ENCODE measurements around the gene PAPSS2.
"Not testable (repeated sequence)": the region's sequence is repeated elsewhere in the genome, so short reads cannot be mapped to it uniquely, and the experiment has no call there.

The PAPSS2 gene

GRCh38 chr10:87659571-87660483, at the start of gene PAPSS2:
PAPSS2 (plus strand) TSS chr10:87659878; CDS start chr10:87659982, 104 bp downstream.
- DNase-seq = no peak

- DNase-seq = not testable (repeated sequence)
Observed at GRCh38 chr10:87611341-87611740, 48.3 kb upstream of the PAPSS2 start.

- no peak for DNase-seq
Observed at GRCh38 chr10:87612115-87612514, 47.6 kb upstream of the PAPSS2 start.

GRCh38 chr10:87613751-87614150, 45.9 kb upstream of the PAPSS2 start:
- DNase-seq = no peak

- DNase-seq = no peak
Observed at GRCh38 chr10:87615856-87616255, 43.8 kb upstream of the PAPSS2 start.

- no peak for DNase-seq
Observed at GRCh38 chr10:87617503-87617902, 42.2 kb upstream of the PAPSS2 start.

- no peak for DNase-seq
Observed at GRCh38 chr10:87618566-87619423, 40.9 kb upstream of the PAPSS2 start.

GRCh38 chr10:87619705-87620104, 40.0 kb upstream of the PAPSS2 start:
- no peak for DNase-seq

- DNase-seq = not testable (repeated sequence)
Observed at GRCh38 chr10:87621440-87621839, 38.2 kb upstream of the PAPSS2 start.

GRCh38 chr10:87622314-87623004, 37.2 kb upstream of the PAPSS2 start:
- no peak for DNase-seq

GRCh38 chr10:87623191-87623590, 36.5 kb upstream of the PAPSS2 start:
- DNase-seq = no peak

GRCh38 chr10:87625661-87626060, 34.0 kb upstream of the PAPSS2 start:
- no peak for DNase-seq

GRCh38 chr10:87626422-87626892, 33.2 kb upstream of the PAPSS2 start:
- no peak for DNase-seq

- DNase-seq = no peak
Observed at GRCh38 chr10:87630171-87630570, 29.5 kb upstream of the PAPSS2 start.

GRCh38 chr10:87632454-87632853, 27.2 kb upstream of the PAPSS2 start:
- DNase-seq = no peak

GRCh38 chr10:87634311-87634710, 25.4 kb upstream of the PAPSS2 start:
- no peak for DNase-seq

GRCh38 chr10:87635498-87636312, 24.0 kb upstream of the PAPSS2 start:
- DNase-seq = no peak

- DNase-seq = no peak
Observed at GRCh38 chr10:87636313-87636915, 23.3 kb upstream of the PAPSS2 start.

- no peak for DNase-seq
Observed at GRCh38 chr10:87639493-87639892, 20.2 kb upstream of the PAPSS2 start.

GRCh38 chr10:87640043-87640442, 19.6 kb upstream of the PAPSS2 start:
- no peak for DNase-seq

GRCh38 chr10:87642486-87642885, 17.2 kb upstream of the PAPSS2 start:
- no peak for DNase-seq

GRCh38 chr10:87642988-87643387, 16.7 kb upstream of the PAPSS2 start:
- DNase-seq = no peak
